ENCODE measurements around the gene CYB561A3. TPM values are rescaled to one million over a fixed set of nuclear protein-coding genes. Genes with fewer than 3 reads are reported as not detected.

The CYB561A3 gene
- total and polyA plus RNA-seq, 2 of the 13 experiments (the other 11 are each of a cell fraction or from before 2014, with no cell fraction given): 11.4 to 14.9 TPM

GRCh38 chr11:61354208-61354607, 7.5 kb downstream of the CYB561A3 start:
- POLR2A ChIA-PET: interaction anchor here (1.6 kb wide), 1 partner anchor 18 kb away, joined by 3 read pairs; no protein-coding TSS in a partner anchor
- Histone ChIP-seq H3K9me3 (ENCODE audit: low read length) (no peaks in the 10 kb centered on the region), H3K27ac (ENCODE audit: extremely low read length, insufficient read depth, low read length) (no peak overlapping the region), H4K20me1 (ENCODE audit: insufficient read depth, low read length) (no peaks in the 10 kb centered on the region), H3K27me3 (ENCODE audit: control insufficient read depth in 1 of 2, insufficient read depth in 2 of 2, low read length in 2 of 2) (no peaks in the 10 kb centered on the region), H3K36me3 (replicated peaks in 1 of 2; ENCODE audit: control insufficient read depth in 1 of 2, insufficient read depth in 2 of 2, low read length in 2 of 2) (peaks cover 4 to 5% of the 10 kb centered on the region in 2 experiments; a peak in 3 of 5 replicates), H3K4me2 (ENCODE audit: low read depth, low read length) (no peak overlapping the region), H3K9ac (ENCODE audit: insufficient read depth, low read depth, low read length) (no peak overlapping the region), H2AFZ (ENCODE audit: low read length) (no peak overlapping the region), H3K4me3 (replicated peaks in 1 of 3; ENCODE audit: insufficient read depth in 1 of 3, low read depth in 2 of 3, low read length in 3 of 3) (no peak overlapping the region), H3K79me2 (ENCODE audit: insufficient read depth, low read length) (no peaks in the 10 kb centered on the region), H3K4me1 (ENCODE audit: insufficient read depth, low read length) (peaks cover 13% of the 10 kb centered on the region; the same call in 1 of the 2 replicates)
- intact Hi-C loops (cut with micrococcal nuclease; ENCODE audit: unreplicated experiment) (no loop called here), in situ Hi-C loops (cut with HindIII; ENCODE audit: extremely low pct_ligation_motif_present, low pct_unique_long_range_greater_than_20kb) (no loop called here)
- BruUV-seq (replicated peaks): no TSS peak
- ATAC-seq (no peak), DNase-seq (ENCODE audit: low spot score) (no peak), FAIRE-seq (no peak)
- CTCF ChIA-PET (ENCODE audit: low intra/inter-chr PET ratio, low total read pairs): no interaction called here
- WGBS (ENCODE audit: low lambda C conversion rate): 94% methylated on average over 2 of the region's 2 CpGs
- no peak for TF ChIP-seq SNAPC2 (CRISPR knock-in tag; IDR thresholded peaks at IDR 0.05)
- TF ChIP-seq DMTF1 (CRISPR knock-in tag; IDR thresholded peaks at IDR 0.05): no peak
- TF ChIP-seq IKZF5 (CRISPR knock-in tag; IDR thresholded peaks at IDR 0.05): no peak
- no peak for TF ChIP-seq CHD2 (IDR thresholded peaks at IDR 0.05; ENCODE audit: low read depth, low read length)
- no peak for TF ChIP-seq ZNF331 (CRISPR knock-in tag; IDR thresholded peaks at IDR 0.05)
- TF ChIP-seq CREBL2 (CRISPR knock-in tag; IDR thresholded peaks at IDR 0.05; ENCODE audit: borderline replicate concordance): no peak
- TF ChIP-seq MED8 (CRISPR knock-in tag; IDR thresholded peaks at IDR 0.05; ENCODE audit: insufficient replicate concordance): no peak
- TF ChIP-seq AKAP8 (CRISPR knock-in tag; IDR thresholded peaks at IDR 0.05): no peak
- no peak for TF ChIP-seq TFAP4 (IDR thresholded peaks at IDR 0.05; ENCODE audit: borderline replicate concordance, low read depth)
- TF ChIP-seq ZFP36 (IDR thresholded peaks at IDR 0.05; ENCODE audit: borderline replicate concordance, low read depth, low read length, partially characterized antibody): no peak
- no peak for TF ChIP-seq PAWR (CRISPR knock-in tag; IDR thresholded peaks at IDR 0.05; ENCODE audit: borderline replicate concordance)
- no peak for TF ChIP-seq RERE (CRISPR knock-in tag; IDR thresholded peaks at IDR 0.05; ENCODE audit: low read depth)
- TF ChIP-seq ZNF354B (CRISPR knock-in tag; IDR thresholded peaks at IDR 0.05): no peak
- no peak for TF ChIP-seq ZFP36L1 (CRISPR knock-in tag; IDR thresholded peaks at IDR 0.05)

Measured in HepG2 (cell line).